ENCODE measurements around the gene TRIAP1. TPM values are rescaled to one million over a fixed set of nuclear protein-coding genes. Genes with fewer than 3 reads are reported as not detected.

The TRIAP1 gene
- total and polyA plus RNA-seq, 5 donors = 11.5 to 16.8 (median 12.8) TPM

DNA sequence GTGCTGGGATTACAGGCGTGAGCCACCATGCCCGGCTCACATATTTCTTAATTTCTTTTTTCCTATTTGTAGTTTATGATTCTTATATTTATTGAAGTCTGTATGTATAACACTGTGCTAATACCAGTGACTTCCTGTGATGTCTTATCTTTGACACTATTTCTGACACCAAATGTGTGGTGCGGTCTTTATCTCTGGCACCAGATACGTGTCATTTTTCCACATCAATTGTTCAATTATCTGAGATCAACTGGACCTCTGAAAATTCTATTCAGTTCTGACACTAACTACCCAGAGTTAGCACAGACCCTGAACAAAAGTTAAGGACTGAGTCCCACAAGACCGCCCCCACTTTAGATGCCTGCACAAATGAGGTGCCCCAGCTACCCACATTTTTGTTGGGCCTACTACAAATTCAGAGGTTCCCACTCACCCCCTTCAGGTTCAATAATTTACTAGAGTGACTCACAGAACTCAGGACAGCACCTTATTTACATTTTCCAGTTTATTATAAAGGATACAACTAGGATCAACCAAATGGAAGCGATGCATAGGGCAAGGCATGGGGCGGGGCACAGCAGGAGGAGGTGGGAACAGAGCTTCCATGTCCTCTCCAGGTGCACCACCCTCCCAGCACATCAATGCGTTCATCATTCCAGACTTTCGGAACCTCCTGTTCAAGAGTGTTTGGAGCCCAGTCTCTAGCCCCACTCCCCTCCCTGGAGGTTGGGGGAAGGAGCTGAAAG lies 35.0 kb upstream of the TRIAP1 start:
- WGBS = 90% methylated on average over 9 of the region's 9 CpGs
- ATAC-seq = no peak
- no peak for DNase-seq
- H3K9me3 ChIP-seq (ENCODE audit: control insufficient read depth, low read length) = no peaks in the 10 kb centered on the region
- H3K27me3 ChIP-seq (ENCODE audit: control insufficient read depth, insufficient read depth) = no peaks in the 10 kb centered on the region
- intact Hi-C loops (cut with DNase I) = no loop called here
- no peak overlapping the region for H3K27ac ChIP-seq (ENCODE audit: low read length)
- no peaks in the 10 kb centered on the region for H3K4me1 ChIP-seq (ENCODE audit: control insufficient read depth, insufficient read depth, low read length)
- H3K4me3 ChIP-seq (ENCODE audit: low read length) = no peak overlapping the region

DNA sequence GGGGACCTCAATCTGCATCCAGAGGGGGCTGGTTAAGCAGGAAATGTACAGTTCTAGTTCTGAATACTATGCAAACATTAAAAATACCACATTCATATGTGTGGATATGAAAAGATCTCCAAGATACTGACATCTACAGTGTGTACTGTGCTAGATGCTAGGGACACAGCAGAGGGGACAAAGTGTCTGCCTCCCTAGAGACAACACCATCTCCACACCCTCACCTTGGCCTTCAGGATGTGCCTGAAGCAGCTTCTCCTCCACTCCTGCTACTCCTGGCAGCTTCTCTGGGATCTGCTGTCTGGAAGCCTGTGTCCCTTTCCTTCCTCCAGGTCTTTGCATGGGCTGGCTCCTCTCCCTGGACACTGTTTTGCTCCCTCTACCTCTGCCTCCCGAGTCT lies 34.0 kb upstream of the TRIAP1 start:
- no peak for DNase-seq
- H3K4me1 ChIP-seq (ENCODE audit: control insufficient read depth, insufficient read depth, low read length) = no peaks in the 10 kb centered on the region
- H3K27me3 ChIP-seq (ENCODE audit: control insufficient read depth, insufficient read depth) = no peaks in the 10 kb centered on the region
- WGBS = 68% methylated on average over 1 of the region's 1 CpG
- intact Hi-C loops (cut with DNase I) = no loop called here
- H3K27ac ChIP-seq (ENCODE audit: low read length) = no peak overlapping the region
- no peaks in the 10 kb centered on the region for H3K9me3 ChIP-seq (ENCODE audit: control insufficient read depth, low read length)
- no peak overlapping the region for H3K4me3 ChIP-seq (ENCODE audit: low read length)
- no peak for ATAC-seq

DNA sequence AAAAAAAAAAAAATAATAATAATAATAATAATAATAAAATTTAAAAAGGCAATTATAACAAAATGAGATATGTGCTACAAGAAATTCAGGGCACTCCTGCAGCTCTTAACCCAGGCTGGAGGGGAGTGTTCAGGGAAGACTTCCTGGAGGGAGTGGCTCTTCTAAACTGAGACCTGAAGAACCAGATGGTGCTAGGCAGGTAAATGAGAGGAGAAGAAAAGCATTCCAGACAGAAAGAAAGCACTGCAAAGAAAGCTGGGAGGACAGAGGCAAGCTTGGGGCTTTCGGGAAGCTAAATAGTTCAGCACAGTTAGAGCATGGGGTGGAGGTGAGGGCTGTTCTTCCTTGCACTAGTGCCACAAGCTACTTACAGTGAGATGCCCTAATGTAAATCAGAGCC lies 33.3 kb upstream of the TRIAP1 start:
- WGBS = 93% methylated on average over 1 of the region's 1 CpG

DNA sequence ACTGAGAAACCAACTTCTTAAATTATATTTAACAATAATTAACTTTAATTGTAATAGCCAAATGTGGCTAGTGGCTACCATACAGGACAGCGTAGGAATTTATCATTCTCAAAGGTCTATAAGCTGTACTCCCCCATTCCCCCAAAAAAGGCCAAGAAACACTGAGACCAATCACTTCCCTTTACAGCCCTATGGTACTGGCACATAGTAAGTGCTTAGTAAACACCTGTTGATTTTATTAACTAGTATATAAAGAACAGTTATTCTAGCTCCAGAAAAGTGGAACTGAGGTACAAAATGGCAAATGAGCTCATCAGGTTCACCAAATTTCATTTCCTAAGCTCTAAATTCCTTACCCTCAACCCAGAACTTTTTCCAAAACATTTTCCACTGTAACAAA lies 29.5 kb upstream of the TRIAP1 start:
- Histone ChIP-seq H3K9me3 (ENCODE audit: control insufficient read depth, low read length) (no peaks in the 10 kb centered on the region), H3K27me3 (ENCODE audit: control insufficient read depth, insufficient read depth) (no peaks in the 10 kb centered on the region), H3K27ac (ENCODE audit: low read length) (no peak overlapping the region), H3K4me3 (ENCODE audit: low read length) (no peak overlapping the region), H3K4me1 (ENCODE audit: control insufficient read depth, insufficient read depth, low read length) (no peaks in the 10 kb centered on the region)
- DNase-seq (no peak), ATAC-seq (no peak)
- 100% methylated on average over 1 of the region's 1 CpG for WGBS
- intact Hi-C loops (cut with DNase I) = loop anchor here in 1 of 4 donors (10.0 kb wide), 1 partner anchor 59 kb away; the partner anchor contains the start of gene RNF10

More for the DNA sequence above, 33.3 kb upstream of the TRIAP1 start:
- H3K9me3 ChIP-seq (ENCODE audit: control insufficient read depth, low read length) = no peaks in the 10 kb centered on the region
- no peak for ATAC-seq
- no peak overlapping the region for H3K27ac ChIP-seq (ENCODE audit: low read length)
- DNase-seq = no peak
- H3K4me3 ChIP-seq (ENCODE audit: low read length) = no peak overlapping the region
- intact Hi-C loops (cut with DNase I) = loop anchor here in 1 of 4 donors (10.0 kb wide), 1 partner anchor 55 kb away; the partner anchor contains the start of gene RNF10
- H3K27me3 ChIP-seq (ENCODE audit: control insufficient read depth, insufficient read depth) = no peaks in the 10 kb centered on the region
- no peaks in the 10 kb centered on the region for H3K4me1 ChIP-seq (ENCODE audit: control insufficient read depth, insufficient read depth, low read length)

DNA sequence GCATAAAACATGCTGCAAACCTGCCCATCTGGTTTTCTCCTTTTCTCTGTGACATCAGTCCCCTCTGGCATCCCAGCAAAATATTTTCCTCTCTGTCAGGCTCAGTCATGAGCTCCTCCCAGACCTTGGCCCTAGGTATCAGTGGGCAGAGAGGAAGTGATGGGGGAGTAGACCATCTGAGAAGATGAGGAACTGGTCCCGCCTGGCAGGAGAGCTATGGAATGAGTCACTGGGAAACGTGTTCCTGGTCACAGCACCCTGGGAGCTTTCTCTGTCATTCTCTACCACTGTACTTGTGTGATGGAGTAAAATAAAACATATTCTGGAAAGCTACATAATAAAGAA lies 28.4 kb upstream of the TRIAP1 start:
- ATAC-seq (peak in 1 of 2 donors; percentile 6), DNase-seq (no peak)
- Histone ChIP-seq H3K27me3 (ENCODE audit: control insufficient read depth, insufficient read depth) (no peaks in the 10 kb centered on the region), H3K27ac (ENCODE audit: low read length) (no peak overlapping the region), H3K4me1 (ENCODE audit: control insufficient read depth, insufficient read depth, low read length) (peaks cover 2% of the 10 kb centered on the region), H3K4me3 (ENCODE audit: low read length) (no peak overlapping the region), H3K9me3 (ENCODE audit: control insufficient read depth, low read length) (no peaks in the 10 kb centered on the region)
- 20% methylated on average over 2 of the region's 2 CpGs for WGBS
- intact Hi-C loops (cut with DNase I) = loop anchor here in 1 of 4 donors (10.0 kb wide), 1 partner anchor 60 kb away; the partner anchor contains the start of gene RNF10

DNA sequence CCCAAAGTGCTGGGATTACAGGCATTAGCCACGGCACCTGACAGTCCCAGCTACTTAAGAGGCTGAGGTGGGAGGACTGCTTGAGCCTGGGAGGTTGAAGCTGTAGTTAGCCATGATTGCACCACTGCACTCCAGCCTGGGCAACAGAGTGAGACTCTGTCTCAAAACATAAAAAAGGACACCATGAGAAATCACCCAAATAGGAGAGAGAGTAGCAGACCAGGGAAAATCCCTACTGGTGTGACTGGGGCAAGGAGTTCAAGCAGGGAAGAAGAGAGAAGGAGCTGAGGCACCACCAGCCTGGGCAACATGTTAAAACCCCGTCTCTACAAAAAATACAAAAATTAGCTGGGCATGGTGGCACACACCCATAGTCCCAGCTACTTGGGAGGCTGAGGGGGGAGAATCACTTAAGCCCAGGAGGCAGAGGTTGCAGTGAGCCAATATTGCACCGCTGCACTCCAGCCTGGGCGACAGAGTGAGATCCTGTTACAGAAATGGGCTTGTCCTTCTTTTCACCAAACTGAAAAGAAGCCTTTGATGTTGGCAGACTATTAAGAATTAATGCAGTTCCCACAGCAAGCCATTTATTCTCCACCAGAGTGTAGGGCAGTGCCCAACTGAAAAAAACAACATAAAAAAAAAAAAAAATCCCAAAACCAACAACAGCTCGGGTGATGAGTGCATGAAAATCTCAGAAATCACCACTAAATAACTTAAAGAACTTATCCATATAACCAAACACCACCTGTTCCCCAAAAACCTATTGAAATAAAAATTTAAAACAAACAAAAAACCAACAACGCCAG lies 27.8 kb upstream of the TRIAP1 start:
- 78% methylated on average over 6 of the region's 6 CpGs for WGBS
- no peaks in the 10 kb centered on the region for H3K27me3 ChIP-seq (ENCODE audit: control insufficient read depth, insufficient read depth)
- H3K4me3 ChIP-seq (ENCODE audit: low read length) = no peak overlapping the region
- ATAC-seq = no peak
- DNase-seq = no peak
- no peak overlapping the region for H3K27ac ChIP-seq (ENCODE audit: low read length)
- intact Hi-C loops (cut with DNase I) = loop anchor here in 1 of 4 donors (10.0 kb wide), 1 partner anchor 61 kb away; the partner anchor contains the start of gene RNF10
- H3K4me1 ChIP-seq (ENCODE audit: control insufficient read depth, insufficient read depth, low read length) = peaks cover 2% of the 10 kb centered on the region
- no peaks in the 10 kb centered on the region for H3K9me3 ChIP-seq (ENCODE audit: control insufficient read depth, low read length)

DNA sequence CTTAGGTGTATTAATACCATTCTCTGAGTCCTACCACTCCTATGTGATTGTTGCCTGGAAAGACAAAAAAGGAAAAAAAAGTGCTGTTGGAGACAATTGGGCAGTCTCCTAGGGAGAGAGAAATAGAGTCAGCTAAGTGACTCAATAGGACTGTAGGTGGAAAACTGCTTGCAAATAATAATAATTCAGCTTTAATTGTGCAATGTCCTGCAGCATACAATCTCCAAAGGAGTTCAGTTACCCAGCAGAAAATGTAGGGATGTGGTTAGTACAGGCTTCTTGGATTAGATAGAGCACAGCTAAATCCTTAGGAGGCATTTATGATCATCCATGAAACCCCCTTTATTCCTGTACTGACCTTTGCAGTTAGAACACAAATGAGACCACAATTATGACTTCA lies 26.3 kb upstream of the TRIAP1 start:
- DNase-seq (no peak), ATAC-seq (no peak)
- intact Hi-C loops (cut with DNase I) = loop anchor here in 1 of 4 donors (10.0 kb wide), 1 partner anchor 62 kb away; the partner anchor contains the start of gene RNF10
- Histone ChIP-seq H3K27ac (ENCODE audit: low read length) (no peak overlapping the region), H3K27me3 (ENCODE audit: control insufficient read depth, insufficient read depth) (no peaks in the 10 kb centered on the region), H3K4me1 (ENCODE audit: control insufficient read depth, insufficient read depth, low read length) (peaks cover 2% of the 10 kb centered on the region), H3K9me3 (ENCODE audit: control insufficient read depth, low read length) (no peaks in the 10 kb centered on the region), H3K4me3 (ENCODE audit: low read length) (no peak overlapping the region)

DNA sequence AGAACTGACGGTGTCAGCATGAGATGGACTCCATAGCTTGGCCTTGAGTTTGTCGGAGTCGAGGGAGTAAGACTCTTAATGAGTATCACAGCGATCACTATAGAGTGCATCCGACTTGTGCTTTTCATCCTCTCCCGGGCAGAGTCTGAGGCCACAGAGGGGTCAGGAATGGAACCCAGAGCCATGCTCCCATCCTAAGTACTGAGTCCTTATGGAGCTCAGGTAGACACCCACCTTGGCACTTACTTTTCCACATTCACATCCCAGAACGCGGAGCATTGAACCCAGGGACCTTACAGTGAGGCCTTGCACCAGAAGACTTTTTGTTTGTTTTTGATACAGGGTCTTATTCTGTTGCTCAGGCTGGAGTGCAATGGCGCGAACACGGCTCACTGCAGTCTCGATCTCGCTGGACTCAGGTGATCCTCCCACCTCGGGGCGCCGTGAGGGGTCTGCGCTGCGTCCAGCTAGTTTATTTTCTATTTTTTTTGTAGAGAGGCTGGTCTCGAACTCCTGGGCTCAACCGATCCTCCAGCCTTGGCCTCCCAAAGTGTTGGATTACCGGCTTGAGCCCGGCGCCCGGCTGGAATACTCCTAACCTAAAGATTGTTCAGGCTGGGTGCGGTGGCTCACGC lies 24.1 kb upstream of the TRIAP1 start:
- intact Hi-C loops (cut with DNase I) = loop anchor here in 1 of 4 donors (10.0 kb wide), 1 partner anchor 65 kb away; the partner anchor contains the start of gene RNF10
- H3K4me1 ChIP-seq (ENCODE audit: control insufficient read depth, insufficient read depth, low read length) = peaks cover 2% of the 10 kb centered on the region
- no peaks in the 10 kb centered on the region for H3K27me3 ChIP-seq (ENCODE audit: control insufficient read depth, insufficient read depth)
- 68% methylated on average over 26 of the region's 26 CpGs for WGBS
- H3K27ac ChIP-seq (ENCODE audit: low read length) = peak overlapping the region; percentile 48
- H3K4me3 ChIP-seq (ENCODE audit: low read length) = peak overlapping the region; percentile 99
- no peaks in the 10 kb centered on the region for H3K9me3 ChIP-seq (ENCODE audit: control insufficient read depth, low read length)
- ATAC-seq = peak; percentile 26 to 41
- DNase-seq = peak in 1 of 3 donors; percentile 39

DNA sequence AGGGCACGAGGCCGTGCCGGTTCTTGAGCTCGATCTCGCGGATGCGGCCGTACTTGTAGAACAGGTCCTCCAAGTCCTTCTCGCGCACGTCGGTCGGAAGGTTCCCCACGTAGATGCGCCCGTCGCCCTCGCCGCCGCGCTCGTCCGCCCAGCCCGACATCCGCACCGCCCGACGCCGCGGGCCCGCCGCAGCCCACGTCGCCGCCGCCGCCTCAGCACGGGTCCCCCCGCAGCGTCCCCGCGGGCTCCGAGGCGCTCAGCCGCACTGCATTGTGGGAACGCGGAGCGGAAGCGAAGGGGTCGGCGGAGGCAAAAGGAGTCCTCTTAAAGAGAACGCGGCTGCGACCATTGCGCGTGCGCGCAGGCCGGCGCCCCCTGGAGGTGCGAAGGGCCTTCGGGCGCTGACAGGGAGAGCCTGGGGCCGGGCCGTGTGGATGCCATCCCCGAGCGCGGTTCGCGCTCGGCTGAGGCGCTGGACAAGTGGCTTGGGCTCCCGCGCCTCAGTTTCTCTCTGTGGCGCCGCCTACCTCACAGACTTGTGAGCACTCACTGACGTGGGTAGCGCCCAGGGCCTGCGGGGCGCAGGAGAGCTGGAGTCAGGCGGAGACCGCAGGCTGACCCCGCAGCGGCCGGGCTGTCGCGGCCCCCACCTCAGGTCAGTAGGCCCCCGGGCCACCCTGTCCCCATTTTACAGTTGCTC lies 23.4 kb upstream of the TRIAP1 start, which contains the start of gene SRSF9:
Gene SRSF9, minus strand, starts transcription at position 299 of the 700 bp plus-strand sequence. Its CDS starts 139 bp downstream, at position 160.
- peak; percentile 96 to 97 for ATAC-seq

DNA sequence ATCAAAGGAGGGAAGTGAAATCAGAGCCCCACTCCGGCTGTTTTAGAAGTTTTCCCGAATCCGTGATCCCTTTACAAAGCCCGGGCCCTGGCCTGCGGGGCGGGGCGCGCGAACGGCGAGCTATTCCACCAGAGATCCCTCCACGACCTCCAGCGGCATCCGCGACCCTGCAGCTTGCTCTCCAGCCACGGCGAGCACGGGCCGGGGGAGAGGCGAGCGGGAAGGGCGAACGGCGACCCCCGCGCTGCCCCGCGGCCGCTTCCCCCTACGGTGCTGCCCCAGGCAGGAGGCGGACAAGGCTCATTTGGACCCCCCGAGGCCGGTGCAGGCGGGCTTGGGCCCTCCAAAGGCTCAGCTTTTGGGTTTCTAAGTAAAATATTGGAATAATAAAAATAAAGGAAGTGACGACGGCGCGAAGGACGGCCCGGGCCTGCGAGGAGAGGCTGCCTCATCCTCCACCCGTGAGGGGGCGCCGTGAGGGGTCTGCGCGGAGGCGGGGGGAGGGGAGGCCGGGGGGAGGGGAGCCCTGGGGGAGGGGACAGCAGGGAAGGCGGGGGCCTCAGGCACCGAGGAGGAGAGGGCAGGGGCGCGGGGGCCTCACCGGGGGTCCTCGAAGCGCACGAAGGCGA lies 22.8 kb upstream of the TRIAP1 start:
- intact Hi-C loops (cut with DNase I) = no loop called here
- ATAC-seq = peak; percentile 43 to 56
- Histone ChIP-seq H3K4me1 (ENCODE audit: control insufficient read depth, insufficient read depth, low read length) (peaks cover 2% of the 10 kb centered on the region), H3K27me3 (ENCODE audit: control insufficient read depth, insufficient read depth) (no peaks in the 10 kb centered on the region), H3K4me3 (ENCODE audit: low read length) (peak overlapping the region; percentile 99), H3K9me3 (ENCODE audit: control insufficient read depth, low read length) (no peaks in the 10 kb centered on the region), H3K27ac (ENCODE audit: low read length) (peak overlapping the region; percentile 94)
- WGBS = under 1% methylated on average over 57 of the region's 57 CpGs
- DNase-seq = peak; percentile 51 to 80 (median 79)

More for the DNA sequence above, 23.4 kb upstream of the TRIAP1 start, which contains the start of gene SRSF9:
- Histone ChIP-seq H3K4me1 (ENCODE audit: control insufficient read depth, insufficient read depth, low read length) (peaks cover 2% of the 10 kb centered on the region), H3K27ac (ENCODE audit: low read length) (peak within 1 kb of the TSS; percentile 94), H3K4me3 (ENCODE audit: low read length) (peak within 1 kb of the TSS; percentile 99), H3K9me3 (ENCODE audit: control insufficient read depth, low read length) (no peaks in the 10 kb centered on the region), H3K27me3 (ENCODE audit: control insufficient read depth, insufficient read depth) (no peaks in the 10 kb centered on the region)
- intact Hi-C loops (cut with DNase I) = loop anchor here in 1 of 4 donors (10.0 kb wide), 1 partner anchor 65 kb away; the partner anchor contains the start of gene RNF10
- peak; percentile 96 to 99 (median 98) for DNase-seq
- under 1% methylated on average over 88 of the region's 88 CpGs for WGBS
